ENCODE data around the gene CAPN12.
"Not testable (repeated sequence)": the region's sequence is repeated elsewhere in the genome, so short reads cannot be mapped to it uniquely, and the experiment has no call there.

CAPN12 gene

DNA sequence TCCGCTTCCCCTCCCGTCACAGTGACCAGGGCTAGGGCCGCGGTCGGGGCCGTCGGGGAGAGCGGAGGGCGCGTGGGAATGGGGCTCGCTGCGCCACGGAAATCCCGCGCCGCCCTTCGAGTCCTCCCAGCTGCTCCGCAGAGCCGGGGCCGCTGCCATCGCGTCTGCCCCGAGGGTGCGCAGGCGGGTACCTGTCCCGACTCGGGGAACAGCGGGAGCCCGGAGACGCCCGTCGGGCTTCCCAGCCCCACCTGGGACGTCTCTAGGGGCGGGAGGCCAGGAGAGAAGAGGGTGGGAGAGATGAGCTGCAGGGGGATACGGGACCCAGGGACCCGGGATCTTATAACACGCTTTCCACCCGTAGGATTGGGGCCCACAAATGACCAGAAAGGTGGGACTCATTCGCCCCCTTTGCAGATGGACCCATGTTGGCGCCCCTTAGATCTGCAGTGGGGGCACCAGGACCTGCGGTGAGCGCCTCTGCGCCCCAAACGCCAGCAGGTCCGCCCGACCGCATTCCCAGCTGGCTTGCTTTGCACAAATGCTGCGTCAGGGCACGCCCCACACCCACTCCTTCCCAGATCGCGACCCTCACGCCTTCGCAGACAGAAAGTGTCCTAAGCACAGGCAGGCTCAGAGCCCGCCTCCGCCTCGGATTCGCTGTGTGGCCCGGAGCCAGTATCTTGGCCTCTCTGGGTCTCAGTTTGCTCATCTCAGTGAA lies 26.1 kb upstream of the CAPN12 start:
- not testable (repeated sequence) for H3K36me3 ChIP-seq (ENCODE audit: insufficient read depth, low read length); H3K4me1 ChIP-seq (ENCODE audit: control insufficient read depth, insufficient read depth, low read length, unreplicated experiment); H3K4me3 ChIP-seq (ENCODE audit: low read depth, low read length); H3K79me2 ChIP-seq (ENCODE audit: control insufficient read depth, insufficient read depth, low read length, unreplicated experiment); H3K27ac ChIP-seq (ENCODE audit: low read depth, low read length); H2AFZ ChIP-seq (ENCODE audit: low read length, unreplicated experiment); H3K27me3 ChIP-seq (ENCODE audit: insufficient read depth, low read length)

DNA sequence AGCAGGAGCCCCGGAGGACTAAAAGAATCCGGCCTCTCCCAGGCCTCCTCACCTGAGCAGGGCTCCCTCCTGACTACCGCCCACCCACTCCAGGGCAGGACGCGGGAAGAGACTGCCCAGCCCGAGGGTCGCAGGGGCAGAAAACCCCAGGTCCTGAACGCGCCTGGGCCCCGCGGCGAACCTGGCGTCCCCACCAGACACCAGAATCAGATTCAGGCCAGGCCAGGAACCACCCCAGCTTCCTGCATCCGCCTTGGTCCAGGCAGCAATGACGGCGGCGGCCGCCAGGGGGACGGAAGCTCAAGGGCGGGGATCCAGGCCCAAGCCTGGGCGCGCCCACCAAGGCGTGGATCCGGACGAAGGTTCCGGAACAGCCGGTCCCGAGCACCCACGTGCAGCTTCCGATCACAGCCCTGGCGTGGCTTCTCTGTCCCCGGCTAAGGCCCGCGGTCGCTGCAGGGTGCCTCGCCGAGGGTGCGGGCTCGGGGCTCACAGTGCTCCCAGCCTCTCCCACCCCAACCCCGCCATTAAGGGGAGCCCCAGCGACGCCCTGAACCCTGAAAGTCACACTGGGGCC lies 25.4 kb upstream of the CAPN12 start:
- Histone ChIP-seq H3K36me3 (ENCODE audit: insufficient read depth, low read length) (no peaks in the 10 kb centered on the region), H3K4me1 (ENCODE audit: control insufficient read depth, insufficient read depth, low read length, unreplicated experiment) (no peaks in the 10 kb centered on the region), H3K27me3 (ENCODE audit: insufficient read depth, low read length) (no peaks in the 10 kb centered on the region), H2AFZ (ENCODE audit: low read length, unreplicated experiment) (peak overlapping the region; percentile 39), H3K27ac (ENCODE audit: low read depth, low read length) (no peak overlapping the region), H3K79me2 (ENCODE audit: control insufficient read depth, insufficient read depth, low read length, unreplicated experiment) (no peaks in the 10 kb centered on the region), H3K4me3 (ENCODE audit: low read depth, low read length) (no peak overlapping the region; the same call in 1 of the 2 replicates)

DNA sequence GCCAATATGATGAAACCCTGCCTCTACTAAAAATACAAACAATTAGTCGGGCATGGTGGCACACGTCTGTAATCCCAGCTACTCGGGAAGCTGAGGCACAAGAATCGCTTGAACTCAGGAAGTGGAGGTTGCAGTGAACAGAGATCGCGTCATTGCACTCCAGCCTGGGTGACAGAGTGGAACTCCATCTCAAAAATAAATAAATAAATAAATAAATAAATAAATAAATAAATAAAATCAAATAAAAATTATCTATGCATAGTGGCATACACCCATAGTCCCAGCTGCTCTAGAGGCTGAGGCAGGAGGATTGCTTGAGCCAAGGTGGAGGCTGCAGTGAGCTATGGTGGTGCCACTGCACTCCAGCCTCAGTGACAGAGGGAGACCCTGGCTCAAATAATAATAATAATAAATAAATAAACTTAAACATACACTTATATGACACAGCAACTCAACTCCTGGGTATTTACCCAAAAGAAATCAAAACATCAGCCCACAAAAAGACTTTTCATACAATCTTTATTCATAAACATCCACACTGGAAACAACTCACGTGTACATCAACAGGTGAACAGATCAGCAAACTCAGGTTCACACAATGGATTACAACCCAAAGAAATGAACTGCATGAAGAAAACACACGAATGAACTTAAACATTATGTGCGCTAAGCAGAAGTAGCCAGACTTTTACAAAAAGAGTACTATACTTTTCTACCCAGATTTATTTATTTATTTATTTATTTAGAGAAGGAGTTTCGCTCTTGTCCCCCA lies 22.2 kb upstream of the CAPN12 start:
- Histone ChIP-seq H3K27ac (ENCODE audit: low read depth, low read length) (no peak overlapping the region), H2AFZ (ENCODE audit: low read length, unreplicated experiment) (no peak overlapping the region), H3K36me3 (ENCODE audit: insufficient read depth, low read length) (no peaks in the 10 kb centered on the region), H3K4me3 (ENCODE audit: low read depth, low read length) (no peak overlapping the region), H3K27me3 (ENCODE audit: insufficient read depth, low read length) (no peaks in the 10 kb centered on the region), H3K4me1 (ENCODE audit: control insufficient read depth, insufficient read depth, low read length, unreplicated experiment) (no peaks in the 10 kb centered on the region), H3K79me2 (ENCODE audit: control insufficient read depth, insufficient read depth, low read length, unreplicated experiment) (no peaks in the 10 kb centered on the region)

DNA sequence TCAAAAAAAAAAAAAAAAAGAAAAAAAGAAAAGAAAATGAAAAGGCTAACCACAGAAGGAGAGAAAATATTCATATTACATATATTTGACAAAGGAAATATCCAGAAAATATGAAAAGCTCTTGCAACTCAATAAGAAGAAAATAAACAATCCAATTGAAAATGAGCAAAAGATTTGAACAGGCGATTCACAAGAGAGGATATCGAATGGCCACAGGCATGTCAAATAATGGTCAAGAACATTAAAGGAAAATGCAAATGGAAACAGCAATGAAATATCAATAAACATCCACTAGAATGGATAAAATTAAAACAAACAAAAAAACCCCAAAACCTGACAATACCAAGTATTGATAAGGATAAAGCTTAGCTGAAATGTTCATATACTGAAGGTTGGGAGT lies 20.9 kb upstream of the CAPN12 start:
- H3K27me3 ChIP-seq (ENCODE audit: insufficient read depth, low read length): no peaks in the 10 kb centered on the region
- H3K27ac ChIP-seq (ENCODE audit: low read depth, low read length): no peak overlapping the region
- H3K36me3 ChIP-seq (ENCODE audit: insufficient read depth, low read length): no peaks in the 10 kb centered on the region
- H2AFZ ChIP-seq (ENCODE audit: low read length, unreplicated experiment): no peak overlapping the region
- no peaks in the 10 kb centered on the region for H3K79me2 ChIP-seq (ENCODE audit: control insufficient read depth, insufficient read depth, low read length, unreplicated experiment)
- H3K4me1 ChIP-seq (ENCODE audit: control insufficient read depth, insufficient read depth, low read length, unreplicated experiment): no peaks in the 10 kb centered on the region
- no peak overlapping the region for H3K4me3 ChIP-seq (ENCODE audit: low read depth, low read length)

DNA sequence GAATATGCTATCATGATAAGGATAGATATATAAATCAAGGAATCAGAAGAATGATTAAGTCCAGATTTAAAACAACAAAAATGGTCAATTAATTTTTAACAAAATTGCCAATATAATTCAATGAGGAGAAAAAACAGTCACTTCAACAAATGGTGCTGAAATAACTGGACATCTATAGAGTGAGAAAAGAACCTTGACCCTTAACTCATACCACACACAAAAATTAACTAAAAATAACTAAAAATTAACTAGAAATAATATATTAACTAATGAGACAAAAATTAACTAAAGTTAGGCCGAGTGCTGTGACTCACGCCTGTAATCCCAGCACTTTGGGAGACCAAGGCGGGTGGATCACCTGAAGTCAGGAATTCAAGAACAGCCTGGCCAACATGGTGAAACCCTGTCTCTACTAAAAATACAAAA lies 19.5 kb upstream of the CAPN12 start:
- Histone ChIP-seq H3K4me3 (ENCODE audit: low read depth, low read length) (no peak overlapping the region), H3K27ac (ENCODE audit: low read depth, low read length) (no peak overlapping the region), H3K79me2 (ENCODE audit: control insufficient read depth, insufficient read depth, low read length, unreplicated experiment) (no peaks in the 10 kb centered on the region), H3K36me3 (ENCODE audit: insufficient read depth, low read length) (no peaks in the 10 kb centered on the region), H2AFZ (ENCODE audit: low read length, unreplicated experiment) (no peak overlapping the region), H3K4me1 (ENCODE audit: control insufficient read depth, insufficient read depth, low read length, unreplicated experiment) (no peaks in the 10 kb centered on the region), H3K27me3 (ENCODE audit: insufficient read depth, low read length) (no peaks in the 10 kb centered on the region)

DNA sequence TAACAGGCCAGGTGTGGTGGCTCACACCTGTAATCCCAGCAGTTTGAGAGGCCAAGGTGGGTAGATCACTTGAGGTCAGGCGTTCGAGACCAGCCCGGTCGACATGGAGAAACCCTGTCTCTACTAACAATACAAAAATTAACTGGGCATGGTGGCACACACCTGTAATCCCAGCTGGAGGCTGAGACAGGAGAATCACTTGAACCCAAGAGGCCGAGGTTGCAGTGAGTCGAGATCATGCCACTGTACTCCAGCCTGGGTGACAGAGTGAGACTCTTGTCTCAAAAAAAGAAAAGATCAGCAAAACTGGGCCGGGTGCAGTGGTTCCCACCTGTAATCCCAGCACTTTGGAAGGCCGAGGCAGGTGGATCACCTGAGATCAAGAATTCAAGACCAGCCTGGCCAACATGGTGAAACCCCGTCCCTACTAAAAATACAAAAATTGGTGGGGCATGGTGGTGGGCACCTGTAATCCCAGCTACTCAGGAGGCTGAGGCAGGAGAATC lies 17.7 kb upstream of the CAPN12 start:
- not testable (repeated sequence) for H3K79me2 ChIP-seq (ENCODE audit: control insufficient read depth, insufficient read depth, low read length, unreplicated experiment); H3K27ac ChIP-seq (ENCODE audit: low read depth, low read length); H3K4me1 ChIP-seq (ENCODE audit: control insufficient read depth, insufficient read depth, low read length, unreplicated experiment); H3K27me3 ChIP-seq (ENCODE audit: insufficient read depth, low read length); H2AFZ ChIP-seq (ENCODE audit: low read length, unreplicated experiment); H3K36me3 ChIP-seq (ENCODE audit: insufficient read depth, low read length); H3K4me3 ChIP-seq (ENCODE audit: low read depth, low read length)

DNA sequence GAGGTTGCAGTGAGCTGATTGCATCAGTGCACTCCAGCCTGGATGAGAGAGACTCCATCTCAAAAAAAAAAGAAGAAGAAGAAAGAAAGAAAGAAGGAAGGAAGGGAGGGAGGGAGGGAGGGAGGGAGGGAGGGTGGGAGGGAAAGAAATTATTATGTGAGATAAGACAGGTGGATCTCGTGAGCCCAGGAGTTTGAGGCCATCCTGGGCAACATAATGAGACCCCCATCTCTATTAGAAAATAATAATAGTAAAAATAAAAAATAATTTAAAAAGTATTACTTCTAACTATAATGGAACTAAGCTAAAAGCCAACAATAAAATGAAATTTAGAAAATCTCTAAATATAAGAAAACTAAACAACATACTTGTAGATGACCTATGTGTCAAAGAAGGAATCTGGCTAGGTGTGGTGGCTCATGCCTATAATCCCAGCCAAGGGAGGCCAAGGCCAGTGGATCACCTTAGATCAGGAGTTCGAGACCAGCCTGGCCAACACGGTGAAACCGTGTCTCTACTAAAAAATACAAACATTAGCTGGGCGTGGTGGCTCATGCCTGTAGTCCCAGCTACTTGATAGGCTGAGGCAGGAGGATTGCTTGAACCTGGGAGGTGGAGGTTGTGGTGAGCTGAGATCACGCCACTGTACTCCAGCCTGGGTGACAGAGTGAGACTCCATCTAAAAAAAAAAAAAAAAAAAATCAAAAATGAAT lies 16.7 kb upstream of the CAPN12 start:
- H3K4me1 ChIP-seq (ENCODE audit: control insufficient read depth, insufficient read depth, low read length, unreplicated experiment); H3K36me3 ChIP-seq (ENCODE audit: insufficient read depth, low read length); H2AFZ ChIP-seq (ENCODE audit: low read length, unreplicated experiment); H3K27me3 ChIP-seq (ENCODE audit: insufficient read depth, low read length); H3K4me3 ChIP-seq (ENCODE audit: low read depth, low read length); H3K27ac ChIP-seq (ENCODE audit: low read depth, low read length); H3K79me2 ChIP-seq (ENCODE audit: control insufficient read depth, insufficient read depth, low read length, unreplicated experiment): not testable (repeated sequence)

DNA sequence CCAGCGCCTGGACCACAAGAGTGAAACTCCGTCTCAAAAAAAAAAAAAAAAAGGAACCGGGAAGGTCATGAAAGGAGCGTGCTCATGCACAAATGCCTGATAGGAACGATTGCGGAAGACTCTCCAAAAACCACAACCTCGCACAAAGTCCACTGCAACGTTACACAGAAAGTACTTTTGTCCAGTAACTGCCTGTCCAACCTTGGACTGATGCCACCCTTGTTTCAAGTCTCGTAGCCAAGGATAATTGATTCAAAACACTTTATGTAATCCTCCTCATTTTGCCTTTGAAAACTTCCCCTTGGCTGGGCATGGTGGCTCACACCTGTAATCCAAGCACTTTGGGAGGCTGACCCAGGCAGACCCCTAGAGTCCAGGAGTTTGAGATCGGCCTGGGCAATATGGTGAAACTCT lies 15.3 kb upstream of the CAPN12 start:
- no peak overlapping the region for H3K4me3 ChIP-seq (ENCODE audit: low read depth, low read length)
- H3K79me2 ChIP-seq (ENCODE audit: control insufficient read depth, insufficient read depth, low read length, unreplicated experiment): no peaks in the 10 kb centered on the region
- no peaks in the 10 kb centered on the region for H3K36me3 ChIP-seq (ENCODE audit: insufficient read depth, low read length)
- H2AFZ ChIP-seq (ENCODE audit: low read length, unreplicated experiment): no peak overlapping the region
- no peaks in the 10 kb centered on the region for H3K4me1 ChIP-seq (ENCODE audit: control insufficient read depth, insufficient read depth, low read length, unreplicated experiment)
- no peaks in the 10 kb centered on the region for H3K27me3 ChIP-seq (ENCODE audit: insufficient read depth, low read length)
- H3K27ac ChIP-seq (ENCODE audit: low read depth, low read length): no peak overlapping the region

DNA sequence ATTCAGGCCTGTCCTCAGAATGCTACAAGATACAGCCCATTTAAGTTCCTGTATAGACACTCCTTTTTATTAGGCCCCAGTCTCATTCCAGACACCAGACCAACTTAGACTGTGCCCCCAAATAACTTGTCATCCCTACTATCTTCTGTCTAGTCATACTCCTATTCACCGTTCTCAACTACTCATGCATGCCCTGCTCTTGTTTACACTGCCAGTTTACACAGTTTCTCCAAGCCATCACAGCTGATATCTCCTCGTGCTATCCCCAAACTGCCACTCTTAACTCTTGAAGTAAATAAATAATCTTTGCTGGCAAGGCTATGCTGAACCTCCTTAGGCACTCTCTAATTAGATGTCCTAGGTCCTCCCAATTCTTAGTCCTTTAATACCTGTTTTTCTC lies 9.9 kb upstream of the CAPN12 start:
- H3K4me3 ChIP-seq (ENCODE audit: low read depth, low read length); H3K27me3 ChIP-seq (ENCODE audit: insufficient read depth, low read length); H3K27ac ChIP-seq (ENCODE audit: low read depth, low read length); H3K79me2 ChIP-seq (ENCODE audit: control insufficient read depth, insufficient read depth, low read length, unreplicated experiment); H2AFZ ChIP-seq (ENCODE audit: low read length, unreplicated experiment); H3K36me3 ChIP-seq (ENCODE audit: insufficient read depth, low read length); H3K4me1 ChIP-seq (ENCODE audit: control insufficient read depth, insufficient read depth, low read length, unreplicated experiment): not testable (repeated sequence)

DNA sequence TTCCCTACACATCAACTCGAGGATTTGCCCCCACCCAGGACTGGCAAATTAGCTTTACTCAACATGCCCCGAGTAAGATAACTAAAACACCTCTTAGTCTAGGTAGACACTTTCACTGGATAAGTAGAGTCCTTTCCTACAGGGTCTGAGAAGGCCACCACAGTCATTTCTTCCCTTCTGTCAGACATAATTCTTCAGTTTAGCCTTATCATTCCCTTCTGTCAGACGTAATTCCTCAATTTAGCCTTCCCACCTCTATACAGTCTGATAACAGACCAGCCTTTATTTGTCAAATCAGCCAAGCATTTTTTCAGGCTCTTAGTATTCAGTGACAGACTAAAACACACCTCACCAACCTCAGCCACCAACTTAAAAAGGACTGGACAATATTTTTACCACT lies 9.5 kb upstream of the CAPN12 start:
- not testable (repeated sequence) for H3K27ac ChIP-seq (ENCODE audit: low read depth, low read length); H3K27me3 ChIP-seq (ENCODE audit: insufficient read depth, low read length); H3K4me3 ChIP-seq (ENCODE audit: low read depth, low read length); H3K79me2 ChIP-seq (ENCODE audit: control insufficient read depth, insufficient read depth, low read length, unreplicated experiment); H2AFZ ChIP-seq (ENCODE audit: low read length, unreplicated experiment); H3K36me3 ChIP-seq (ENCODE audit: insufficient read depth, low read length); H3K4me1 ChIP-seq (ENCODE audit: control insufficient read depth, insufficient read depth, low read length, unreplicated experiment)
